Measurements from ENCODE around the gene DCK.

DNA sequence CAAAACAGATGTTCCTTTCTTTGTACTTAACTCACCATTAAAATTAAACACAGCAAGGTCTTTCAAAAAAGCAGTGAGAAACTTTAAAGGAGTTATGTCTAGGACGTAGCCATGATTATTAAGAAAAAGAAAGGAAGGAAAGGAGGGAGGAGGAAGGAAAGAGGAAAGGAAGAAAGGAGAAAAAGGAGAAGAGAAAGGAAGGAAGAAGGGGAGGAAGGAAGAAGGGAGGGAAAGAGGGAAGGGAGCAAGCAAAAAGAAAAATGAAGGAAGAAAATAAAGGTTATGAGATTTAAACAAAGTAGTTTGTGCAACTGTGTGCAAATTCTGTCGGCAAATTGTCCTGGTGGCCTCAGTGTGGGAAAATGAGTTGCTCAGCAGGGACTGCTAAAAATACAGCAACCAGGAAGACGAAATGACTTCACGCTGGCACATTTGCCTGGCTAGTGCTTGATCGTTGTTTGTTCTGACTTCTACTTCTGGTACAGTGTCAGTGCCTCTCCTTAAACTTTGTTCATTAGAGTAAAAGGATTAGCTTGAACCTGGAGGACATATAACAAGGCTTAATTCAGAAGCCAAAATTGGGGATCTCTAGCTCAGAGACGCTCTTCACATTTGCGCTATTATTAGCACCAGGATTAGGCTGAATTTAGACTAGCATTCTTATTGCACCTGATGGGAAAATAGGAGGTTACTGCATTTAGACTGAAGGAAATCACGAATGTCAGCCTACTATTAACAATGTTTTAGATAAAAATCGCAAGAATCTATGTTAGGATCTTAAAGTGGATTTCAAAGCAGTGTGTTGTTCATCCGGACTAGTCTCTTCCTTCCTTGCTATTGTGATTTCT lies 81.2 kb downstream of the DCK start:
- TF ChIP-seq, protein P1, sequence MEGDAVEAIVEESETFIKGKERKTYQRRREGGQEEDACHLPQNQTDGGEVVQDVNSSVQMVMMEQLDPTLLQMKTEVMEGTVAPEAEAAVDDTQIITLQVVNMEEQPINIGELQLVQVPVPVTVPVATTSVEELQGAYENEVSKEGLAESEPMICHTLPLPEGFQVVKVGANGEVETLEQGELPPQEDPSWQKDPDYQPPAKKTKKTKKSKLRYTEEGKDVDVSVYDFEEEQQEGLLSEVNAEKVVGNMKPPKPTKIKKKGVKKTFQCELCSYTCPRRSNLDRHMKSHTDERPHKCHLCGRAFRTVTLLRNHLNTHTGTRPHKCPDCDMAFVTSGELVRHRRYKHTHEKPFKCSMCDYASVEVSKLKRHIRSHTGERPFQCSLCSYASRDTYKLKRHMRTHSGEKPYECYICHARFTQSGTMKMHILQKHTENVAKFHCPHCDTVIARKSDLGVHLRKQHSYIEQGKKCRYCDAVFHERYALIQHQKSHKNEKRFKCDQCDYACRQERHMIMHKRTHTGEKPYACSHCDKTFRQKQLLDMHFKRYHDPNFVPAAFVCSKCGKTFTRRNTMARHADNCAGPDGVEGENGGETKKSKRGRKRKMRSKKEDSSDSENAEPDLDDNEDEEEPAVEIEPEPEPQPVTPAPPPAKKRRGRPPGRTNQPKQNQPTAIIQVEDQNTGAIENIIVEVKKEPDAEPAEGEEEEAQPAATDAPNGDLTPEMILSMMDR (IDR thresholded peaks at IDR 0.05), result no peak
- TF ChIP-seq POLR2A (IDR thresholded peaks at IDR 0.05), result no peak
